OCI-LY7 (cell line): ENCODE data around the gene SIGLEC12. TPM values are rescaled to one million over a fixed set of nuclear protein-coding genes. Genes with fewer than 3 reads are reported as not detected.

Experiments
- BruUV-seq: library from RNA; stranded (reverse); fragments of 400-500 nt; replicated peaks from 2 replicates; lab custom pipeline; 2021; lab: Mats Ljungman, UMichigan
- CTCF ChIA-PET: fragments of 300-600 bp; sonication (Branson Sonifier 250); formaldehyde crosslinking; loops from one replicate; lab custom pipeline; 2022; ENCODE audit warnings: antibody characterized with exemption; ENCODE audit not compliant: unreplicated experiment; lab: Charles Lee
- POLR2A ChIA-PET: fragments of 300-600 bp; sonication (Branson Sonifier 250); formaldehyde crosslinking; loops from one replicate; lab custom pipeline; 2022; ENCODE audit warnings: antibody characterized with exemption; lab: Charles Lee
- DNase-seq: peaks from one replicate; pipeline ENCODE4 v3.0.0-alpha.2; 2015; ENCODE audit warnings: low spot score
- H2AFZ ChIP-seq: fragments of 200-600 bp; sonication (generic), shearing (Covaris generic); 2 replicates; pipeline ENCODE4 v1.6.1; 2014; ENCODE audit warnings: mild to moderate bottlenecking, antibody characterized with exemption, low read length, moderate library complexity
- H3K27ac ChIP-seq: fragments of 200-600 bp; sonication (generic); 2 replicates; pipeline ENCODE4 v1.5.1; 2014; ENCODE audit warnings: mixed run types, low read depth, mild to moderate bottlenecking, moderate library complexity, low read length, inconsistent platforms; ENCODE audit not compliant: poor library complexity, severe bottlenecking
- H3K36me3 ChIP-seq: fragments of 200-600 bp; sonication (generic); 2 replicates; pipeline ENCODE4 v1.6.1; 2014; ENCODE audit warnings: mild to moderate bottlenecking, antibody characterized with exemption, low read length, moderate library complexity, mixed read lengths; ENCODE audit not compliant: insufficient read depth
- H3K4me1 ChIP-seq: fragments of 200-600 bp; sonication (generic); 2 replicates; pipeline ENCODE4 v1.5.1; 2014; ENCODE audit warnings: mild to moderate bottlenecking, low read length; ENCODE audit not compliant: insufficient read depth, poor library complexity, severe bottlenecking
- H3K4me2 ChIP-seq: fragments of 200-600 bp; sonication (generic); 2 replicates; pipeline ENCODE4 v1.6.1; 2014; ENCODE audit warnings: mild to moderate bottlenecking, low read length
- H3K4me3 ChIP-seq: fragments of 200-600 bp; sonication (generic); 2 replicates; pipeline ENCODE4 v1.5.1; 2014; ENCODE audit warnings: mild to moderate bottlenecking, low read depth, low read length; ENCODE audit not compliant: poor library complexity, severe bottlenecking
- H3K79me2 ChIP-seq: fragments of 200-600 bp; sonication (generic); 2 replicates; pipeline ENCODE4 v1.6.1; 2016; ENCODE audit warnings: low read depth, mild to moderate bottlenecking, low read length, moderate library complexity, mixed read lengths; ENCODE audit not compliant: insufficient read depth
- H3K9me2 ChIP-seq: fragments of 200-600 bp; sonication (generic); 2 replicates; pipeline ENCODE4 v1.6.1; 2016; ENCODE audit warnings: mild to moderate bottlenecking, low read length, mixed read lengths; ENCODE audit not compliant: insufficient read depth
- H3K9me3 ChIP-seq: fragments of 200-600 bp; sonication (generic); 2 replicates; pipeline ENCODE4 v1.6.1; 2014; ENCODE audit warnings: mild to moderate bottlenecking, mixed run types, low read length, mixed read lengths
- H4K20me1 ChIP-seq: fragments of 200-600 bp; sonication (generic); 2 replicates; pipeline ENCODE4 v1.6.1; 2014; ENCODE audit warnings: mild to moderate bottlenecking, antibody characterized with exemption, low read length, moderate library complexity, mixed read lengths; ENCODE audit not compliant: insufficient read depth
- CTCF ChIP-seq: fragments of 200-600 bp; sonication (generic); conservative IDR thresholded peaks from 2 replicates; pipeline ENCODE4 v1.5.1; 2014; ENCODE audit warnings: mild to moderate bottlenecking, antibody characterized with exemption, low read length, moderate library complexity, mixed read lengths
- EZH2phosphoT487 ChIP-seq: fragments of 200-600 bp; sonication (generic); IDR thresholded peaks from 2 replicates; pipeline ENCODE4 v1.6.1; 2018; ENCODE audit warnings: low read depth, borderline replicate concordance, mild to moderate bottlenecking, mixed run types, antibody characterized with exemption, low read length, moderate library complexity, mixed read lengths
- intact Hi-C: fragments of 100-400 bp; cut with micrococcal nuclease; formaldehyde crosslinking; loops from one replicate; pipeline ENCODE4 v1.10.0; 2022; ENCODE audit not compliant: unreplicated experiment
- total RNA-seq, 2 experiments: library from RNA; depleted of rRNA in 1 of 2; stranded (reverse); fragments of >200 nt in 1 of 2; shearing (Covaris generic) in 1 of 2; gene quantifications; 2 replicates each; pipeline ENCODE4 v1.2.3, GENCODE V29; 2014 to 2022

The SIGLEC12 gene
- total RNA-seq, 2 experiments from 2014 or later: not detected

- ChIA-PET POLR2A (no interaction called here), CTCF (no interaction called here)
- Histone ChIP-seq H3K9me2 (no peaks in the 10 kb centered on the region), H4K20me1 (no peaks in the 10 kb centered on the region), H3K36me3 (no peaks in the 10 kb centered on the region), H3K79me2 (no peaks in the 10 kb centered on the region), H2AFZ (no peak overlapping the region), H3K27ac (no peak overlapping the region), H3K4me1 (no peaks in the 10 kb centered on the region), H3K4me2 (no peak overlapping the region), H3K9me3 (no peaks in the 10 kb centered on the region), H3K4me3 (no peak overlapping the region)
- DNase-seq: no peak
- BruUV-seq: no TSS peak
- TF ChIP-seq EZH2phosphoT487 (no peak), CTCF (no peak)
- intact Hi-C loops: no loop called here
Observed at GRCh38 chr19:51456541-51457290, 44.9 kb downstream of the SIGLEC12 start.

DNA sequence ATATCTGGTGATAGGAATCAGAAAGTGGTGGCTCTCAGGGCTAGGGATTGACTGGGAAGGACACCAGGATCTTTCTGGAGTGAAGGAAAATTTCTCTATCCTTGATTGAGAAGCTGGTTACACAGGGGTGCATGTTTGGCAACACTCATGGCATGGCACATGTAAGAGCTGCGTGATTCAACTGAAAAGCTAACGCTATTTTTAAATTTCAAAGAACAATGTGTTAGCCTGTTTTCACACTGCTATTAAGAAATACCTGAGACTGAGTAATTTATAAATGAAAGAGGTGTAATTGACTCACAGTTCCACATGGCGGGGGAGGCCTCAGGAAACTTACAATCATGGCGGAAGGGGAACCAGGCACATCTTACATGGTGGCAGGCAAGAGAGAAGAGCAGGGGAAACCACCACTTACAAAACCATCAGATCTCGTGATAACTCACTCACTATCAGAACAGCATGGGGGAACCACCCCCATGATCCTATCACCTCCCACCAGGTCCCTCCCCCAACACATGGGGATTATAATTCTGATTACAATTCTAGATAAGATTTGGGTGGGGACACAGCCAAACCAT, 50.8 kb downstream of the SIGLEC12 start:
- Histone ChIP-seq H3K79me2 (no peaks in the 10 kb centered on the region), H2AFZ (no peak overlapping the region), H3K9me3 (0 out of 2 replicates have a peak, but pooled peaks cover 4% of the 10 kb centered on the region), H3K4me1 (no peaks in the 10 kb centered on the region), H3K36me3 (no peaks in the 10 kb centered on the region), H4K20me1 (no peaks in the 10 kb centered on the region), H3K4me2 (no peak overlapping the region), H3K4me3 (no peak overlapping the region), H3K9me2 (no peaks in the 10 kb centered on the region), H3K27ac (no peak overlapping the region)
- no peak for TF ChIP-seq EZH2phosphoT487
- TF ChIP-seq CTCF: no peak
- POLR2A ChIA-PET: no interaction called here
- CTCF ChIA-PET: no interaction called here
- intact Hi-C loops: no loop called here
- BruUV-seq: no TSS peak
- DNase-seq: no peak
